ENCODE data around the gene SSTR1. TPM values are rescaled to one million over a fixed set of nuclear protein-coding genes. Genes with fewer than 3 reads are reported as not detected.
A peak's percentile ranks its signal among the peaks of the same experiment; 100 is the strongest.

Gene SSTR1
- total RNA-seq, 1 experiment from 2014 or later, result not detected

- no peak for DNase-seq (ENCODE audit: low read depth)
Measured at GRCh38 chr14:38238332-38238731, 30.6 kb downstream of the SSTR1 start.

- no peak for DNase-seq (ENCODE audit: low read depth)
Measured at GRCh38 chr14:38238878-38239277, 31.2 kb downstream of the SSTR1 start.

- DNase-seq (ENCODE audit: low read depth), result no peak
Measured at GRCh38 chr14:38243696-38244240, 36.1 kb downstream of the SSTR1 start.

GRCh38 chr14:38248321-38249028 is 40.8 kb downstream of the SSTR1 start:
- DNase-seq (ENCODE audit: low read depth), result no peak

GRCh38 chr14:38250331-38250730 is 42.6 kb downstream of the SSTR1 start:
- no peak for DNase-seq (ENCODE audit: low read depth)

GRCh38 chr14:38252066-38252710 is 44.5 kb downstream of the SSTR1 start:
- DNase-seq (ENCODE audit: low read depth), result no peak

DNA sequence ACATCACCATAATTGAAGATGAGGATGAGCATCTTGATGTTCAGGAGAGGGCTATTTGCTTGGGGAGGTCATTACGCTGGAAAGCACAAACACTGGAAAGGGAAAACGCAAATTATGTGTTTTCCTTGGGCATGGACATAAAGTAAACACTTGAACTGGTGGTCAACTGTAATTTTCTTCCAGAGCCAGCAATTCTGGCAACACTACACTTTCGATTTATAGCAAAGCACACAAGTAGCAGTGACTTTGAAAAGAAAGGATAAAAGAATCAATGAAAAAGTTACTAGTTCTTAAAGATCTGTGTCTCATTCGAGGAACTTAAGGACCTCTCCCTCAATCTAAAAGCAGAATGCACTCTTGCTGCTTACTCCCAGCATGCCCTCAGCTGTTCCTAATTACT is 46.0 kb downstream of the SSTR1 start:
- no peak for DNase-seq (ENCODE audit: low read depth)

- peak; percentile 6 for DNase-seq (ENCODE audit: low read depth)
Measured at GRCh38 chr14:38254571-38255407, 47.1 kb downstream of the SSTR1 start.

GRCh38 chr14:38255408-38255672 is 47.6 kb downstream of the SSTR1 start:
- no peak for DNase-seq (ENCODE audit: low read depth)

- DNase-seq (ENCODE audit: low read depth), result peak; percentile 17
Measured at GRCh38 chr14:38255673-38256532, 48.2 kb downstream of the SSTR1 start, which contains the start of gene CLEC14A. CLEC14A (minus strand) TSS chr14:38256093; CDS start chr14:38256022, 71 bp downstream.

DNA sequence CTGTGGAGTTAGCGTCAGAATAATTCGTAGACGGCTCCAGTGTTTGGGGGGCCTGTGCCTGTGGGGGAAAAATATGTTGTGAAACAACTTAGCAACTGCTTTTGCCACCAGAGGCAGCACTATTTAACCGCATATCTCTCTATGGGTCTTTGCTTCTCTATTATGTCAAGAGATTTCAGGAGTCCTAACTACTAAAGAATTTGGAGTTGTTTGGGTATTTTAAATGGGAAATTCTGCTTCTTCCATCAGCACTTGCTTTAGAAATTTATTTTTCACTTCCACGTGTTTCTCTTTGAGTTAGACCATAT is 48.8 kb downstream of the SSTR1 start:
- no peak for DNase-seq (ENCODE audit: low read depth)

DNA sequence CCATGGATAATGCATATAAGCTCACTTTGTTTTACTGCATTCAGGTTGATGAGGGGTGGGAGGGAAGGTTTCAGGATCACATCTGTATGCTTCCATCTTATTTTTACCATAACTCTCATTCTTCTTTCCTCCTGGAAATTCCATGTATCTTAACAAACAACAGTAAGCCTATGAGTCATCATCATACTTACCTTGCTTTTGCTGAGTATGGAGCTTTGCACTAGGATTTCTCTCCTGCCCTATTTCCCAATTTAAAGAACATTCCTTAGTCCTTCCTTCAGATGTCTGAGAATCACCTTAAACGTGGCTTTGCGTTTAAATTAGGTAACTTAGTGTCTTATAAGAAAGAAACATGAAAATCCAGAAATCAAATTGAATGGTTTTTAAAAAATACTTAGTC is 49.8 kb downstream of the SSTR1 start:
- no peak for DNase-seq (ENCODE audit: low read depth)

GRCh38 chr14:38261620-38262019 is 53.9 kb downstream of the SSTR1 start:
- DNase-seq (ENCODE audit: low read depth), result no peak

Other genes with a start within 250 kb of the SSTR1 start
- gene CLEC14A, start 48.2 kb downstream of the SSTR1 start, total RNA-seq (2014; rRNA removed; shearing (Covaris generic)), result not detected in 2 replicates

Measured in Daoy (cell line).